Neural cell (in vitro differentiated cells): ENCODE results near the gene PPM1H. TPM values are rescaled to one million over a fixed set of nuclear protein-coding genes. Genes with fewer than 3 reads are reported as not detected.

Experiments used
- H2AFZ ChIP-seq: fragments of 200-600, 300-800 bp; sonication (generic), shearing (Covaris generic); 2 replicates; pipeline ENCODE4 v1.6.0; 2014; ENCODE audit warnings: low read depth, mild to moderate bottlenecking, antibody characterized with exemption, low read length, moderate library complexity
- H3F3A ChIP-seq: fragments of 200-600 bp; shearing (Covaris generic); 2 replicates; pipeline ENCODE4 v1.6.1; 2016; ENCODE audit warnings: mild to moderate bottlenecking, moderate library complexity, mixed read lengths, antibody characterized with exemption, low read length; ENCODE audit not compliant: insufficient read depth, poor library complexity, severe bottlenecking
- H3K27ac ChIP-seq: fragments of 200-600, 300-800 bp; sonication (generic), shearing (Covaris generic); 2 replicates; pipeline ENCODE4 v1.5.1; 2014; ENCODE audit warnings: mild to moderate bottlenecking, low read length, moderate library complexity
- H3K27me3 ChIP-seq: fragments of 300-800, 200-600 bp; sonication (generic), shearing (Covaris generic); 2 replicates; pipeline ENCODE4 v1.6.0; 2014; ENCODE audit warnings: mild to moderate bottlenecking, low read depth, low read length, moderate library complexity; ENCODE audit not compliant: insufficient read depth
- H3K36me3 ChIP-seq: fragments of 300-800, 200-600 bp; sonication (generic), shearing (Covaris generic); 2 replicates; pipeline ENCODE4 v1.5.1; 2014; ENCODE audit warnings: mild to moderate bottlenecking, antibody characterized with exemption, low read length, moderate library complexity; ENCODE audit not compliant: insufficient read depth
- H3K4me2 ChIP-seq: fragments of 300-800, 200-600 bp; sonication (generic), shearing (Covaris generic); 2 replicates; pipeline ENCODE4 v1.6.0; 2014; ENCODE audit warnings: mild to moderate bottlenecking, low read length
- H3K4me3 ChIP-seq: fragments of 300-800, 200-600 bp; sonication (generic), shearing (Covaris generic); 2 replicates; pipeline ENCODE4 v1.5.1; 2014; ENCODE audit warnings: mild to moderate bottlenecking, low read length, moderate library complexity
- H3K79me2 ChIP-seq: fragments of 200-600 bp; shearing (Covaris generic); replicated peaks from 2 replicates; pipeline ENCODE4 v1.6.0; 2014; ENCODE audit warnings: mild to moderate bottlenecking, low read length, moderate library complexity; ENCODE audit not compliant: insufficient read depth
- H3K9ac ChIP-seq: fragments of 300-800, 200-600 bp; sonication (generic), shearing (Covaris generic); 2 replicates; pipeline ENCODE4 v1.6.1; 2016; ENCODE audit warnings: mild to moderate bottlenecking, low read length, mixed read lengths
- H3K9me2 ChIP-seq: fragments of 200-600 bp; shearing (Covaris generic); 2 replicates; pipeline ENCODE4 v1.6.1; 2016; ENCODE audit warnings: mild to moderate bottlenecking, low read length, mixed read lengths; ENCODE audit not compliant: insufficient read depth
- H3K9me3 ChIP-seq: fragments of 200-600, 300-800 bp; sonication (generic), shearing (Covaris generic); 2 replicates; pipeline ENCODE4 v1.6.1; 2016; ENCODE audit warnings: mild to moderate bottlenecking, mixed run types, low read length, moderate library complexity, mixed read lengths
- H4K20me1 ChIP-seq: fragments of 200-600 bp; shearing (Covaris generic); 2 replicates; pipeline ENCODE4 v1.6.1; 2016; ENCODE audit warnings: mild to moderate bottlenecking, mixed run types; ENCODE audit not compliant: insufficient read depth
- CTCF ChIP-seq: fragments of 450-650 bp; IDR thresholded peaks from 2 replicates; pipeline ENCODE4 v1.5.1; 2014; ENCODE audit warnings: antibody characterized with exemption, mild to moderate bottlenecking, moderate library complexity; ENCODE audit not compliant: poor library complexity, severe bottlenecking
- EP300 ChIP-seq: fragments of 450-650 bp; conservative IDR thresholded peaks from 2 replicates; pipeline ENCODE4 v1.6.1; 2014; ENCODE audit warnings: antibody characterized with exemption, mild to moderate bottlenecking, moderate library complexity; ENCODE audit not compliant: poor library complexity, severe bottlenecking
- EZH2 ChIP-seq: fragments of 200-600, 300-800 bp; shearing (Covaris generic), sonication (generic); IDR thresholded peaks from 2 replicates; pipeline ENCODE4 v1.6.1; 2014; ENCODE audit warnings: antibody characterized with exemption, low read length, borderline replicate concordance, mild to moderate bottlenecking; ENCODE audit not compliant: insufficient read depth, poor library complexity, severe bottlenecking
- MXI1 ChIP-seq: fragments of 450-650 bp; conservative IDR thresholded peaks from 2 replicates; pipeline ENCODE4 v1.6.1; 2014; ENCODE audit warnings: antibody characterized with exemption, mild to moderate bottlenecking; ENCODE audit not compliant: poor library complexity, severe bottlenecking
- POLR2AphosphoS5 ChIP-seq: IDR thresholded peaks from 2 replicates; pipeline ENCODE4 v1.6.1; 2012
- RAD21 ChIP-seq: fragments of 450-650 bp; conservative IDR thresholded peaks from 2 replicates; pipeline ENCODE4 v1.6.1; 2014; ENCODE audit warnings: antibody characterized with exemption, mild to moderate bottlenecking, moderate library complexity
- REST ChIP-seq: IDR thresholded peaks from 2 replicates; pipeline ENCODE4 v1.6.1; 2012; ENCODE audit warnings: borderline replicate concordance
- SMC3 ChIP-seq: fragments of 450-650 bp; conservative IDR thresholded peaks from 2 replicates; pipeline ENCODE4 v1.6.1; 2014; ENCODE audit warnings: antibody characterized with exemption, mild to moderate bottlenecking, moderate library complexity; ENCODE audit not compliant: poor library complexity
- TAF1 ChIP-seq: IDR thresholded peaks from 2 replicates; pipeline ENCODE4 v1.6.1; 2012; ENCODE audit warnings: low read depth
- polyA plus RNA-seq: library from polyadenylated mRNA; depleted of rRNA; stranded (reverse); fragments of >200 nt; gene quantifications from 2 replicates; pipeline ENCODE4 v1.2.3, GENCODE V29; 2014

The PPM1H gene
- polyA plus RNA-seq, 1 donor from 2014 or later: 3.9 TPM

- no peak for TF ChIP-seq POLR2AphosphoS5
- TF ChIP-seq MXI1: no peak
- no peak for TF ChIP-seq EP300
- TF ChIP-seq EZH2: no peak
- TF ChIP-seq TAF1: no peak
- TF ChIP-seq RAD21: no peak
- no peak for TF ChIP-seq SMC3
- no peak for TF ChIP-seq CTCF
- TF ChIP-seq REST: no peak
- H3K27ac ChIP-seq: no peak overlapping the region
- H3K9ac ChIP-seq: no peak overlapping the region
- no peak overlapping the region for H2AFZ ChIP-seq
- H3F3A ChIP-seq: no peaks in the 10 kb centered on the region
- no peaks in the 10 kb centered on the region for H3K9me3 ChIP-seq
- H3K9me2 ChIP-seq: no peaks in the 10 kb centered on the region
- no peaks in the 10 kb centered on the region for H4K20me1 ChIP-seq
- no peaks in the 10 kb centered on the region for H3K36me3 ChIP-seq
- H3K4me3 ChIP-seq: no peak overlapping the region
- H3K27me3 ChIP-seq: no peaks in the 10 kb centered on the region
- H3K4me2 ChIP-seq: no peak overlapping the region
- no peaks in the 10 kb centered on the region for H3K79me2 ChIP-seq
These were observed 190.4 kb downstream of the PPM1H start for GRCh38 chr12:62744551-62744950.

DNA sequence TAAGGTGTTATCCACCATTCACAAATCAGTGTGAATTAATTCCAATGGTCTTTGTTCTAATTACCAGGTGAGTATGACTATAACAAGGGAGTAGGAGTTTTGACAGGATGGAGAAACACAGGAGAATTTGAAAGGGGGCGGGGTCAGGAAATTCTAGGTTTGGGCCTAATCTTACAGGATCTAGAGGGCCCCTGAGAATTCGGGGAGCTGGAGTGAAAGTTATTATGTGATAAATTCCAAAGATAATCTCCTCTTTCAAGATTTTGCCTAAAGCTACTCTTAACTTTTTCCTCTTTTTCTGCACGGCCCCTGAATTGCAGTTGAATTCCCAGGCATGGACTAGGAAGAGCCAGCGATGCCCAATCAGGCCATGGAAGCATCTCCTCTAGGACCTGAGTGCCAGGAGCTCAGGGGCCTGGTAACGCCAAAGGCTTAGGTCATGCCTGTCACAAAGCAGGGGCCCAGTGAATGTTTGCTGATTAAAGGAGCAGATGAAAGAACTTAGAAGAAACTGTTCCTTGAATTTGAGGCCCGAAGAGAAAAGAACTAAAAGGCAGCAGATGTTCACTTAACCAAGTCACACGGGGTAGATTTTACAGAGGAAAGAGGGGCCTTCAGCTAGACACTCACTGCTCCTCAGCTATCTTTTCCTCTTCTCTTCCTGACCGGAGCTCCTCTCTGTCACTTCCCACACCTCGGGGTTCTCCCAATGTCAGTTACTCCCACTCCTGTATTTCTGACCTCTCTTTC lies 195.5 kb downstream of the PPM1H start:
- no peaks in the 10 kb centered on the region for H3F3A ChIP-seq
- no peaks in the 10 kb centered on the region for H3K79me2 ChIP-seq
- H3K36me3 ChIP-seq: no peaks in the 10 kb centered on the region
- no peaks in the 10 kb centered on the region for H3K9me2 ChIP-seq
- H3K27ac ChIP-seq: no peak overlapping the region
- no peaks in the 10 kb centered on the region for H3K27me3 ChIP-seq
- no peaks in the 10 kb centered on the region for H4K20me1 ChIP-seq
- no peak overlapping the region for H2AFZ ChIP-seq
- TF ChIP-seq POLR2AphosphoS5: no peak
- TF ChIP-seq TAF1: no peak
- TF ChIP-seq REST: no peak
- TF ChIP-seq EP300: no peak
- no peak for TF ChIP-seq EZH2
- no peak for TF ChIP-seq SMC3
- TF ChIP-seq MXI1: no peak
- TF ChIP-seq CTCF: no peak
- no peak for TF ChIP-seq RAD21
- no peak overlapping the region for H3K4me2 ChIP-seq
- H3K4me3 ChIP-seq: no peak overlapping the region
- no peak overlapping the region for H3K9ac ChIP-seq
- no peaks in the 10 kb centered on the region for H3K9me3 ChIP-seq
